SH-SY5Y (cell line): ENCODE measurements around the gene LIN54.

ENCODE experiments used
- GATA2 ChIP-seq: IDR thresholded peaks from 2 replicates; pipeline ENCODE4 v1.6.1; 2011; ENCODE audit warnings: mild to moderate bottlenecking, low read depth, low read length
- GATA3 ChIP-seq: IDR thresholded peaks from 2 replicates; pipeline ENCODE4 v1.6.1; 2011; ENCODE audit warnings: low read depth, mild to moderate bottlenecking, low read length, moderate library complexity

LIN54 gene

GRCh38 chr4:82919386-82919785, 91.2 kb downstream of the LIN54 start:
- TF ChIP-seq GATA3, result no peak
- no peak for TF ChIP-seq GATA2

GRCh38 chr4:82918091-82918490, 92.5 kb downstream of the LIN54 start:
- no peak for TF ChIP-seq GATA2
- TF ChIP-seq GATA3, result no peak

GRCh38 chr4:82913305-82913704, 97.3 kb downstream of the LIN54 start:
- TF ChIP-seq GATA3 (no peak), GATA2 (no peak)

- no peak for TF ChIP-seq GATA3
- no peak for TF ChIP-seq GATA2
These were observed 101.3 kb downstream of the LIN54 start for GRCh38 chr4:82909326-82909725.

- no peak for TF ChIP-seq GATA2
- TF ChIP-seq GATA3, result no peak
These were observed 104.2 kb downstream of the LIN54 start for GRCh38 chr4:82906469-82906868.

GRCh38 chr4:82905205-82905604, 105.4 kb downstream of the LIN54 start:
- TF ChIP-seq GATA3 (no peak), GATA2 (no peak)

GRCh38 chr4:82903737-82904136, 106.9 kb downstream of the LIN54 start:
- TF ChIP-seq GATA3, result no peak
- no peak for TF ChIP-seq GATA2

- TF ChIP-seq GATA2, result no peak
- TF ChIP-seq GATA3, result no peak
These were observed 109.4 kb downstream of the LIN54 start for GRCh38 chr4:82901183-82901718.

- TF ChIP-seq GATA2 (no peak), GATA3 (no peak)
These were observed 110.0 kb downstream of the LIN54 start, which contains the start of gene THAP9 for GRCh38 chr4:82900411-82901182. TSS of gene THAP9 (plus strand) at chr4:82900735. CDS start at chr4:82900803, 68 bp downstream.

- TF ChIP-seq GATA2, result no peak; the same call in 1 of the 2 replicates
- no peak for TF ChIP-seq GATA3
These were observed 110.6 kb downstream of the LIN54 start for GRCh38 chr4:82900066-82900410.

GRCh38 chr4:82899374-82900065, 111.1 kb downstream of the LIN54 start:
- no peak for TF ChIP-seq GATA3
- TF ChIP-seq GATA2, result no peak

GRCh38 chr4:82898322-82899243, 112.0 kb downstream of the LIN54 start:
- TF ChIP-seq GATA3 (no peak), GATA2 (no peak)

GRCh38 chr4:82896755-82897154, 113.9 kb downstream of the LIN54 start:
- no peak for TF ChIP-seq GATA3
- TF ChIP-seq GATA2, result no peak

GRCh38 chr4:82893942-82894341, 116.7 kb downstream of the LIN54 start:
- TF ChIP-seq GATA2 (no peak), GATA3 (no peak)
